ENCODE measurements around the gene NACC1.

The NACC1 gene

GRCh38 chr19:13097463-13098258 lies 20.4 kb upstream of the NACC1 start:
- no peak for DNase-seq (ENCODE audit: low spot score)
- TF ChIP-seq CTCF (IDR thresholded peaks at IDR 0.05; ENCODE audit: extremely low read depth, missing control alignments) = no peak

GRCh38 chr19:13098277-13099072 lies 19.6 kb upstream of the NACC1 start:
- no peak for TF ChIP-seq CTCF (IDR thresholded peaks at IDR 0.05; ENCODE audit: extremely low read depth, missing control alignments)
- no peak for DNase-seq (ENCODE audit: low spot score)

GRCh38 chr19:13099073-13099999 lies 18.7 kb upstream of the NACC1 start:
- peak; percentile 88 for DNase-seq (ENCODE audit: low spot score)
- no peak for TF ChIP-seq CTCF (IDR thresholded peaks at IDR 0.05; ENCODE audit: extremely low read depth, missing control alignments)

GRCh38 chr19:13100031-13100588 lies 18.0 kb upstream of the NACC1 start:
- peak; percentile 91 for DNase-seq (ENCODE audit: low spot score)
- no peak for TF ChIP-seq CTCF (IDR thresholded peaks at IDR 0.05; ENCODE audit: extremely low read depth, missing control alignments)

GRCh38 chr19:13100841-13101589 lies 17.0 kb upstream of the NACC1 start:
- DNase-seq (ENCODE audit: low spot score) = no peak

More at GRCh38 chr19:13100841-13101589, 17.0 kb upstream of the NACC1 start:
- TF ChIP-seq CTCF (IDR thresholded peaks at IDR 0.05; ENCODE audit: extremely low read depth, missing control alignments) = peak; percentile 52
